ENCODE results near the gene PRKAR1B. TPM values are rescaled to one million over a fixed set of nuclear protein-coding genes. Genes with fewer than 3 reads are reported as not detected.

The PRKAR1B gene
- total RNA-seq, 1 experiment from 2014 or later = 14.1 TPM

GRCh38 chr7:601595-602340 lies 125.3 kb downstream of the PRKAR1B start:
- Histone ChIP-seq H3K4me2 (ENCODE audit: low read length) (no peak overlapping the region), H3K9me3 (ENCODE audit: control insufficient read depth in 1 of 2, insufficient read depth in 1 of 2, low read depth in 1 of 2, low read length in 2 of 2) (no peaks in the 10 kb centered on the region), H3K79me2 (ENCODE audit: insufficient read depth, low read length) (no peaks in the 10 kb centered on the region), H3K36me3 (ENCODE audit: control insufficient read depth in 1 of 2, insufficient read depth in 2 of 2, low read length in 2 of 2) (no peaks in the 10 kb centered on the region), H3K9ac (ENCODE audit: low read length) (no peak overlapping the region), H2AFZ (ENCODE audit: low read depth, low read length, poor library complexity, severe bottlenecking) (no peak overlapping the region), H3K4me1 (ENCODE audit: control insufficient read depth in 1 of 2, insufficient read depth in 2 of 2, low read length in 2 of 2) (no peaks in the 10 kb centered on the region), H4K20me1 (ENCODE audit: insufficient read depth) (no peaks in the 10 kb centered on the region), H3K27me3 (ENCODE audit: insufficient read depth, low read length) (no peaks in the 10 kb centered on the region), H3K27ac (ENCODE audit: low read depth, low read length) (no peak overlapping the region), H3K9me2 (ENCODE audit: insufficient read depth) (no peaks in the 10 kb centered on the region), H3K4me3 (replicated peaks in 1 of 2; ENCODE audit: low read depth in 1 of 2, low read length in 2 of 2) (no peak overlapping the region)
- BruUV-seq (replicated peaks) = no TSS peak
- ChIA-PET RAD21 (ENCODE audit: low non-redundant PET in 1 of 2, low total read pairs in 2 of 2, uncharacterized antibody in 2 of 2, unreplicated experiment in 2 of 2) (no interaction called here), CTCF (no interaction called here), POLR2A (no interaction called here)
- DNase-seq (ENCODE audit: low read depth, low spot score) (no peak), ATAC-seq (no peak)
- intact Hi-C loops (cut with micrococcal nuclease) = no loop called here
- TF ChIP-seq JUND (IDR thresholded peaks at IDR 0.05) = no peak
- TF ChIP-seq CTCF (IDR thresholded peaks at IDR 0.05 in 2 of 3, conservative IDR thresholded peaks at IDR 0.05 in 1 of 3; ENCODE audit: borderline replicate concordance in 1 of 3, insufficient read depth in 1 of 3, low read depth in 2 of 3, low read length in 2 of 3) = no peak
- TF ChIP-seq ZBTB33 (IDR thresholded peaks at IDR 0.05; ENCODE audit: extremely low read depth, insufficient replicate concordance, low read length) = no peak
- TF ChIP-seq ZNF274 (IDR thresholded peaks at IDR 0.05; ENCODE audit: low read depth, low read length) = no peak
- no peak for TF ChIP-seq SIN3A (IDR thresholded peaks at IDR 0.05; ENCODE audit: low read depth)
- TF ChIP-seq EZH2 (IDR thresholded peaks at IDR 0.05) = no peak
- no peak for TF ChIP-seq ATF3 (IDR thresholded peaks at IDR 0.05)
- TF ChIP-seq YY1 (IDR thresholded peaks at IDR 0.05; ENCODE audit: extremely low read depth, insufficient replicate concordance, low read depth, low read length) = no peak
- no peak for TF ChIP-seq ZFX (IDR thresholded peaks at IDR 0.05)
- TF ChIP-seq CEBPB (IDR thresholded peaks at IDR 0.05; ENCODE audit: low read depth) = no peak
- no peak for TF ChIP-seq CBX3 (IDR thresholded peaks at IDR 0.05; ENCODE audit: low read depth)
- no peak for TF ChIP-seq ELF1 (IDR thresholded peaks at IDR 0.05; ENCODE audit: borderline replicate concordance, low read depth)
- TF ChIP-seq POLR2AphosphoS5 (IDR thresholded peaks at IDR 0.05; ENCODE audit: low read depth, low read length) = no peak
- TF ChIP-seq POLR2A (IDR thresholded peaks at IDR 0.05; ENCODE audit: borderline replicate concordance, extremely low read depth, insufficient read depth, insufficient read length) = no peak
- TF ChIP-seq SP1 (IDR thresholded peaks at IDR 0.05; ENCODE audit: low read depth) = no peak
- no peak for TF ChIP-seq FOSL1 (IDR thresholded peaks at IDR 0.05; ENCODE audit: low read depth)
- no peak for TF ChIP-seq EGR1 (IDR thresholded peaks at IDR 0.05; ENCODE audit: low read depth)
- TF ChIP-seq SRF (IDR thresholded peaks at IDR 0.05; ENCODE audit: low read depth) = no peak

Measured in HCT116 (cell line).